ENCODE data around the gene MAPK8IP3.

Gene MAPK8IP3

DNA sequence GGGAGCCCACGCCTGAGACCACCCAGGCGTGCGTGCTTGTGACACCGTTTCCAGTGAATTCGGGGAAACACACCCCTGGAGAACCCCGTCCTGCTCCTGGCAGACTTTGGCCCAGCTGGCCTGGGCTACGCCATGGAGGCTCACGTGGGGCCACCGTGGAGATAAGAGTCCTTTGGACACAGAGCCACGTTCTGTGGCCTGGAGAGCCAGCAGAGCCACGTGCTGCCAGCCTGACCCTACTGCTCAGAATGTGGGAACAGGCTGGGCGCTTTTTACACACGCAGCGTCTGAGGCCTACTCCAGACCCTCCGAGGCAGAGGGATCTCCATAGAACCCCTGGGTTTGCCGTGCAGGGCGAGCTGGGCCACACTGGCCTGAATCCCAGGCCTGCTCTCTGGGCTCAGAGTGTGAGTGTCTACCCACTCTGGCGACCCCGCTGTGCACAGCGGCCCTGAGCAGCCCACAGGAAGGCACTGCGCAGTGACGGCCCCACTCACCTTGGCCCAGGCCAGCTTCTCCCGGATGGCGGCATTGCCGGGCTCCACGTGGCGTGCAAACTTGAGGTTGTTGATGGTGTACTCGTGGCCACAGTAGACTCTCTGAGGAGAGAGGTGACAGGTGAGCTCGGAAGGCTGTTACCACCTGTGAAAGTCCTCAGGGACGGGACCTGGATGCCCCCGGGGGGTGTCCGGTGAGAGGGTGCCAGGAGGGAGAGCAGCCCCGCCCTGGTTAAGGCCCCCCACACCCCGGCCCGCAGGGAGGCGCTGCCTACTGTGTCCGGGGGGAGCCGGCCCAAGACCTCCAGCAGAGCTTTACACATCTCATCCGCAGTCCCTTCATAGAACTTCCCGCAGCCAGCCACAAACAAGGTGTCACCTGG, 110.6 kb downstream of the MAPK8IP3 start:
- no peak for DNase-seq

DNA sequence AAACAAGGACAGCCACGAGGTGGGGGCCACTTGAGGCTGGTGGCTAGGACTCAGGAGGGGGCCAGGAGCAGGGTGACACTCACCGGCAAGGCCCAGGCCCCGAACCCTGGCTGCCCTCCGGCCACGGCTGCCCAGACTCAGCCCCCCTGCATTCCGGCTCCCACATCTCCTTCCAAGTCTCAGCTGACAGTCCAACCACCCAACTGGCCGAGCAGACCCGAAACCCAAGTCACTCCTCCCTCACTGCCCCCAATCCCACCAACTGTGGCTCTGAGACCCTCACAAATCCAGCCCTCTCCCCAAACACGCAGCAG, 111.2 kb downstream of the MAPK8IP3 start:
- DNase-seq, result no peak

DNA sequence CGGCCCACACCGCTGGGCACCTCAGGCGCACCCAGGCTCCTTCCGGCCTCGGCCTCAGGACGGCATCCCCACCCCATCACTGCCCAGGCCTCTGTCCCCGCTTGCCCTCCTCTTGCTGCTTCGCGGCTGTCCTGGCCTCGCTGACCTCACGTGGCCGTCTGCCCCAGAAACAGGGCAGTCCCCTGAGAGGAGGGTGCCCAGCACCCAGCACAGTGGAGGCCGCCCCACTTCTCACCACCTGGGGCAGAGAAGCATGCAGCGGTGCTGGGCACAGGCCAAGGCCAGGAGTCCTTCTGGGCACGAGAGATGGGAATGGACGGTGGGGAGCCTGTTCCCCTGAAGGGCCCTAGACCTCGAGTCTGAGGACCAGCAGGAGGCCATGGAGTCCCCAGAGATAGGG, 111.7 kb downstream of the MAPK8IP3 start:
- DNase-seq, result no peak

DNA sequence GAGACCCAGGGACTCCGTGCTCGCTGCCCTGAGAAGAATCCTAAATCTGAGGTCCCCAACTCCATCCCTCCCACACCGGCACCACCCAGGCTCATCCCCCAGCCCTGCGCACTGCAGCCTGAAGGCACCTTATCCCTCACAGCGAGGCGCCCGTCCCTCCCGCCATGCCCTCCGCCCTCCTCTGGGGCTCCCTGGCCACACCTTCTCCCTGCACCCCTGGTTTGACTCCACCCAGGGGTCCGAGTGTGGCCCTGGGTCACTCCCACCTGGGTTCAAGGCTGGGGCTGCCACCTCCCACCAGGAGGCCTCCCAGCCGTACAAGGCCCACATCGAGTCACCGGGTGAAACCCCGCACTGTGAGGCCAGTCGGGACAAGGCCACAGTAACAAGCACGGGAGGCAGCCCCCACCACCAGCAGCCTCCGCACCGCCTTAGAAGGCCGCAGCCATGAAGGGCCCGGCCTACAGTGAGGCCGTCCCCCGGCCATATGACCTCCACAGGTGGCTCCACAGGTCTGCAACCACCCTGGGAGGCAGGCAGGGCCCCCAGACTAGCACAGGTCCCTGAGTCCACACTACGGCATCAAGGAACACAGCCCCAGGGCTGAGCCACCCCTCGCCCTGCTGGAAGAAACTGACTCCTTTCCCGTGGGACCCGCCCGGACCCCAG, 112.3 kb downstream of the MAPK8IP3 start:
- no peak for DNase-seq

DNA sequence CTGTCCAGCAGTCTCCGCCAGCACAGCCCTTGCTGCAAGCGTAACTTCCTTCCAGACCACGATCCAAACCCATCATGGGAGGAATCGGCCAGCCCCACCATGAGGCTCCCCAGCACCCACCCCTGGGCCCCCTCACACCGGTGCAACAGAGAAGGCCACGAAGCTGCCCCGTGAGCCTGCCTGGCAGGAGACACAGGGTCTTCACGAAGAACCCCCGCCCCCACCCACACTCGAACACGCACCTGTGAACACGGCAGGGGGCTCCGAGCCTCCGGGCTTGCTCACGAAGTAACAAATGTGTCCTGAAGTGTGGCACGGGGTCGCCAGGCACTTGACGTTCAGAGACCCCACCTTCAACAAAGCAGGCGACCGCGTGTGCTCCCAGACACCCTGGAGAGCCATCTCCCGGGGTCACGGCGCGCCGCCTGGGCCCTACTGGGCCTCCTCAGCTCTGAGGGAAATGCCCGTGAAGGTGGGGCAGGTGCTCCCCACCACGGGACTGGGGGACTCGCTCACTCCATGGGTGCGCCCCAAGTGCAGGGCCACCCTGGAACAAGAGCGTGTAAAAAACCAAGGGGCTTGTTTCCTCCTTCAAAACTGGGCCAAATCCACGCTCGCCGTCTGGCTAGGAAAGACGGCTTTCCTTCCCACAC, 113.0 kb downstream of the MAPK8IP3 start:
- no peak for DNase-seq

DNA sequence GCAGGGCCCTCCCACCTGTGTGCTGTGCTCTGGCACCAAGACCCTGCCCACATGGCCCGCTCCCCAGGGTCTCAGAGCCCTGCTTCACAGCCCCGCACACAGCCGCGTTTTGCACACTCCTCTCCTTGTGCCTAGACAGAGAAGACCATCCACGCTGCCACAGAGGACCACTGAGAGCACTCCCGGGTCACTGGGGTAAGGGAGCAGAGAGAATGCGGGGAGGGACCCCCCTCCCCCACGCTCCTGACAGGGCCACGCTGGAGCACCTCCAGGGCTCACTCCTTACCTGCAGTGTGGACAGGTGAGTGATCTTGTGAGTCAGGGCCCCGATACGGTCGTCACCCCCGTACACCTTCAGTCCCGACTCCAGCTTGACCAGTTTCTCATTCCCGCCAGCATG, 113.6 kb downstream of the MAPK8IP3 start:
- no peak for DNase-seq

All from kidney glomerular epithelial cell (primary cell).